HG02884 (cell line): ENCODE data around the gene DDN.

ENCODE experiments used
- ATAC-seq: cut with Tn5 transposase; IDR thresholded peaks from one replicate; pipeline ENCODE4 v1.9.1; 2021; ENCODE audit warnings: mild to moderate bottlenecking, moderate library complexity; ENCODE audit not compliant: unreplicated experiment

The DDN gene

DNA sequence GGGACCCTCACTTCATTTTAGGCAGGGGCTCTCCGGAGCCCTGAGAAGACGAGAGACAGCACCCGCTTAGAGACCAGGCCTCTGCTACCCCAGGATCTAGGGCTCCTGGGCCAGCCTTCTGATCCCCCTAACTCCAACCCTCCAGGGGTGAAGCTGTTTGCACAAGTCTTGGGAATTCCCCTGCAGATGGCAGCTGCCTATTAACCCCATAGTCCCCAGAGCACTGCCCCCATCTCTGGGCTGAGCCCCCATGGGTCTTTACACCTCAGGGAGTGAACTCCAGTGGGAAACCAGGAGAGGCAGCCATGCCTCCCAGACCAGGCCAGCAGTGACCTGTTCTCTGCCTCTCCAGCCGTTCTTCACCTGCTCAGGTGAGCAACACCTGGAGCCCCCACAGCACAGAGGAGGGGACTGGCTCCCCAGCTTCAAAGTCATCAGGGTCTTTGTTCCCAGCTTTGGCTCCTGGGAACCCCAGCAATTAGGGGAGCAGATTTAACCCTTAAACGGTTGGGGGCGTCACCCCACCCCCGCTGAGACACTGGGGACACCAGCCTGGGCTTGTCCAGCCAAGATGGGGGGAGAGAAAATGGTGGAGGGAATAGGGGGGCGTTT, 29.9 kb downstream of the DDN start:
- ATAC-seq, result no peak

DNA sequence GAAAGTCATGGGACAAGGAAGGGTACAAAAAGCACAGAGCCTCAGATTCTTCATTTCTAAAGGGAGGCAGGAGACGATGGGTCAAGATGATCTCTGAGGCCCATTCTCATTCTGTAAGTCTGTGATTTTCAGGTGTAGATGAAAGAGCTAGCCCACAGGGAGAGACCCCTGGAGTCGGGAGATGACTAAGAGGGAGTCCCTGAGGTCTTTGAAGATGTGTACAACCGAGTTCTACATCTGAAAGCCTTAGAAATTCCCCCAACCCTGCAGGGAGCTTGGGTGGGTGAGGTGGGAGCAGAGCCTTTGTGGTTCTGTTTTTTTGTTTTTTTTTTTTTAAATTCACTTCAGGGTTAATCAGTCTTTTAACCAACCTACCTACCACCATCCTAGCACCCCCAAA, 30.7 kb downstream of the DDN start:
- ATAC-seq, result no peak

DNA sequence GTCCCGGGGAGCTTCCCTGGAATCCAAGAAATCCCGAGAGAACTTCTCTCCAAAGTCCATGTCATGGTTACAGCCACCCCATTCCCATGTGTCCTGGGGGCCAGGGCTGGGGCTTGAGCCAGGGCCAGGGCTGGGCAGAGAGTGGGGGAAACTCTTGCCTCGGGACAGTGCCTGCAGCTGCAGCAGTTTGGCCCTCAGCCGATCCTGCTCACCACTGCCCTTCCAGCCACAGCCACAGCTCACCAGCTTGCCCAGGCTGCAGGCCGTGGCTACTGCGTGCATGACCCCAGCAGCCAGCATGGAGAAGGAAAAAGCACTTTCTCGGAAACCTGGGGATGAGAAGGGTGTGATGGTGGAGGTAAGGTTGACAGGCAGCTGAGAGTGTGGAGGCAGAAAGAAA, 31.2 kb downstream of the DDN start:
- ATAC-seq, result no peak

DNA sequence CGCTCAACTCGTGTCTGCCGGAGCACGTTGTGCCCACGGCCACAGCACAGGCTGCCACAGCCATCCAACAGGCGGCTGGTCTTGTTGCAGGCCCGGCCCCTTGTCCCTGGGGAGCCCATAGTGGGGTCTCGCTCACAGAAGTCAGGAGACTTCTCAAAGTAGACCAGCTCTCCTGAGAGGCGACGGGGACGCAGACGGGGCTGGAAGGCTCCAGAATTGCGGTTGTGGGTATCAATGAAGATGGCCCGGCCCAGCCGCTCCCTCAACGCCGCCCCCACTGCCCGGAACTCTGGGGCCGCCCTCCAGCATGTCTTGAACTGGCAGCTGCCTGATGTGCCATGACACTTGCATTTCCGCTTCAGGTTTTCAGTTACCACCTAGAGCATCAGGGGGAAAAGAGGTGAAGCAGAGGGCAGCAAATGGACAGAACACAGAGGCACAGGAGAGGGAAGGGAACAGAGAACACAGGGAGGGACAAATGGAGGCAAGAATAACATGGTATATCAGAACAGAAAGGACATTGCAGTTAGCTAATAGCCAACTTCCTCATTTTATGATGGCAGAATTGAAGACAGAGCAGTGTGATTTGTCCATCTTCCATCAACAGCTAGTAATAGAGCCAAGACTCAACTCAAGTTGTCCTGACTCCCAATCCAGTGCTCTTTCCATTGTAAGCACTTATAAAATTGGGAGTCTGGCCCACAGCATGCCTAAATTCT, 32.8 kb downstream of the DDN start:
- ATAC-seq, result no peak

DNA sequence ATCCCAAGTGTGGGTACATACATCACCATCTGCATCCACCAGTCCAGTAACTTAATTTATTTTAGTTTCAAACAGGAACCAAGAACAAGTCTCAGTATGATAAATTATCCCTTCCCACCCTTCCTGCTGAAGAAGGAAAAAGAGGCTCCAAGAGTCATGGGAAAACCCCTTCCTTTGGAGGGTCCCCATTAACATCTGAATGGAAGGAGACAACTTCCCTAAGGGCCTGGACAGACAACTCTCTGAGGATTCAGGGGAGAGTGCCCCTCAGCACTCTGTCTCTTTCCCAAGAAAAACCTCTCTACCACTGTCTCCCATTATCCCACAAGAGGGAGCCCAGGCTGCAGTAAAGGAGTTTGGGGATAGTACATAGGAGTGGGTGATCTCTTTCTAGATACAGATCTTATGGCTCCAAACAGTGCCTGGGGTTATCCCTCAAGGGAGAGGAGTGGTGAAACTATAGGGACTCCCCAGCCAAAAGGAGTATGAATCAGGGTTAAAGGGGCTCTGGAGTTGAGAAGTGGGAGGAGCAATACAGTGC, 33.8 kb downstream of the DDN start:
- ATAC-seq, result no peak

DNA sequence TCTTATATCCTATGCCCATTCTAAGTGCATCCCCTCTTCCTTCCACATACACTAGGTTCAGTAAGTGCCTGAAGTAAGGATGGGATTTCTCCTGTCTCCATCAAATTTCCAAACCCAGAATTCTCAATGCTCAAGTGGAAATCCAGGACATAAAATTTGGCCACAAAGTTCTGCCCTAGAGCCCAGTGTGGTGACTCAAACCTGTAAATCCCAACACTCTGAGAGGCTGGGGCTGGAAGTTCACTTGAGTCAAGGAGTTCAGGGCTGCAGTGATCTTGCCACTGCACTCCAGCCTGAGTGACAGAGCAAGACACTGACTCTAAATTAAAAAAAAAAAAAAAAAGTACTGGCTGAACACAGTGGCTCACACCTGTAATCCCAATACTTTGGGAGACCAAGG, 37.4 kb downstream of the DDN start:
- ATAC-seq, result no peak

DNA sequence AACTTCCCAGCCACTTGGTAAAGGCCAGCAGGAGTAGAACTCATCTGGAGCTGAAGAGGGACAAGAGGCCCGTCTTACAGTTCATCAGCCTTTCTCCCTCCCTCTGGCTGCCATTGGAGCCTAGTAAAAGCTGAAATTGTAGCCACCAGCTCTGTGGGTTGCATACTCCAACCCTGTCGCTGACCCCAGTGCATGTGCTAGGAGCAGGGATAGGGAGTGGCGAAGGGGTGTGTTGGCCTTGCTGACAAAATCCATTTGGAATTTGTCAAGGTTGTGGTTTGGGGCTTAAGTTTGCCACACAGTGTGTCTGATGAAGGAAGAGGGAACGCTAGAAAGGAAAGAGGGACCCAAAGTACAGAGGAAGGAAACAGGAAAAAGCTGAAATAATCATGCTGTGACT, 37.8 kb downstream of the DDN start:
- ATAC-seq, result no peak

DNA sequence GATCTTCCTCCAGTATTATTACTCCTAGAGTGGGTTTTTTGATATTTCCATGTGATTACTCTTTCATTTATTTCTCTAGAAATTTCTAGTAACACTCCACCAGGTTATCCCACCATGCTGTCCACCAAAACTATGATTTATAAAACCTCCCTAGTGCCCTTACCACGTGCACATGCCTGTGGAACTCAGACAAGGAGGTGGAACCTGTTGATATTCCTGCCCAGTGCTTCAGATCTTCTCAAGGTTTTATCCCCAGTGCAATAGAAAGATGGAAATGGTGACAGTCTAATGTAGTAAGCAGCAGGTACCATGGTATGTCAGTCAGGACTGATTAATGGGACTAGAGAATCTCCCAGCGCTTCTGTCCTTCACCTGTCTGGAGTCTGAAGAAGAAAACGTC, 38.3 kb downstream of the DDN start:
- no peak for ATAC-seq

DNA sequence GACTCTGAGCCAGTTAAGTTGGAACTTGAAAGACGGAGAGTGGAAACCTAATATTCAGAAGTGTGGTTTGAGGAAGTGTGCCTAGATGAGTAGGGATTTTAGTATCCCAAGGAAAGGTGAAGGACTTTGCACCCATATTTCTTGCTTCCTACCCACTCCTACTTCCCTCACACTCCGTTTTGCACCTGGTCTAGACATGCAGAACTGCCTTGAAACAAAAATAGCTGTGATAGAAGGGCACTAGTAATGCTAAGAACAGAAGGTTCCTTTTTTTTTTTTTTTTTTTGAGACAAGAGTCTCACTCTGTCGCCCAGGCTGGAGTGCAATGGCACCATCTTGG, 41.2 kb downstream of the DDN start:
- no peak for ATAC-seq

DNA sequence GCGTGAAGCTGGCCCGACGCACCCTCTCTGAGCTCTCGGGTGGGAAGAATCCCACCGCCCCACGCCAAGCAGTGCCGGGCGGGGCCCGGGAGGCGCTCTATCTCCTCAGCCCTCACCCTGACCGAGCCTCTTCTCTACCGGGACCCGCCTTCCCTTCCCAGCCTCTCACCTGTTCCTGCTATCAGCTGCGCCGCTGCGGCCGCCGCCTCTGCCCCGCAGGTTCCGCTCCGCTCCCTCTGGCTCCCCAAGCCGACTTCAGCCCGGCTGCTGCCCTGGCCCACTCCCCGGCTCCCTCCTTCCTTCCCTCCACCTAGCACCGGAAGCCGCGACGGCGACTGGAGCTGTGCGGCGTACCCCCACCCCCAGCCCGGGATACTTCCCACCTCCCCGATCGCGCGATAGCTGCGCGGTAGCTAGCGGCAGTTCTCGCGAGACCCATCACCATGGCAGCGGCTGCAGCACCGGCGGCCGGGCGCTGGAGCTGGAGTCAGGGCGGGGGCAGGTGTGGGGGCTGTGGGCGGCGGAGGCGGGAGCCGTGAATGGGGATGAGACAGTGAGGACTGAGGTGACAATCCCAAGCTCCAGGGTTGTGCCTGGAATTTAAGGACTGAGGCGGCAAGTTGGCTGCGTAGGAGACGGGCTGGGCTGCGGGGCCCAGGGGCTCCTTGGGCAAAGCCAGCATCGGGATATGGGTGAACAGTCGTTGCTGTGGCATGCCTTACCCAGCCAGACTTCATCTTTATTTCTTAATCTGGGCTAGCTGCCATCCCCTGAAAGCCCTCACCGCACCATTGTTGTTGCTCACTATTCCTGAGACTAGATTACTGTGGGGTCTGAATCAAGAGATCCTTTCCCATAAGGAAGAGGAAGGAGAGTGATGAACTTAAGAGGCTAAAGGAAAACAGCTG, 41.8 kb downstream of the DDN start, which contains the start of gene ARF3:
Gene ARF3 (minus strand): TSS at position 347 of the 908 bp plus-strand sequence. CDS start 16,392 bp downstream, outside the sequence.
- peak; percentile 83 for ATAC-seq

DNA sequence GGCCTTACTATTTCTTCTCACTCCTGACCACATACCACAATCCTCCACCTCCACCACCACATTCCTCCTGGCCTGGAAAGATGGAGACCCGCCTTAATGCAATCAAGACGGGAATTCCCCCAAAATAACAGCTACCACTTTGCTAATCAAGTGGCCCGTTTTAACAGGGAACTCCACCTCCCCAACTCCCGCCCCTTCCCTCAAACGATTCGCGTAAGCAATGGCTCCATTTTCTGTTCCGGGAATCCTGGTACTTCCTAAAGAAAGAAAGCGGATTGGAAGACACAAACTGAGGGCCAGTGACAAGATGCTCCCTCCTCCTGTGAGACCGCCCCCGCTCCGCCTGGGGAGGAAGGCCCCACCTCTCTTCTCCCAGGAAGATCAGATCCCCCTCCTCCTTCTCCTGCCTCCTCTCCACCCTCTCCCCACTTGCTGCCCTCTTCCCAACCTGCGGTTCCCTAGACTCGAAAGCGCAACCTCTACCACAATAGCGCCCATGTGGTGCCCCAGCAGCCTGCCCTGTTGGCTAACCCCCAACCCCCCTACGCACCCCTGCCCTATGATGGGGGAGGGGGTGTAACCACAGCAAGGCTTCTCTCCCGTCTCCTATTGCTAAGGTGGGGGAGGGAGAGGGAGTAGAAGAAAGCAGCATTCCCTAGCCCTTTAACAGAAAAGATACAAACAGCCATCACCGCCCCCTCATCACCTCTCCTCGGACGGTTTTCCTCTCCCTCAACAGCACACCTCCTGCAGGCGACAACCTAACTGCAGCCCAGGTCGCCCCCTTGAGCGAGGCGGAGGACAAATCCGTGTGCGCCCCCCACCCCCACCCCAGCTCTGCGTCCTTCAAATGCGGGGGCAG, 42.7 kb downstream of the DDN start:
- peak; percentile 24 for ATAC-seq

DNA sequence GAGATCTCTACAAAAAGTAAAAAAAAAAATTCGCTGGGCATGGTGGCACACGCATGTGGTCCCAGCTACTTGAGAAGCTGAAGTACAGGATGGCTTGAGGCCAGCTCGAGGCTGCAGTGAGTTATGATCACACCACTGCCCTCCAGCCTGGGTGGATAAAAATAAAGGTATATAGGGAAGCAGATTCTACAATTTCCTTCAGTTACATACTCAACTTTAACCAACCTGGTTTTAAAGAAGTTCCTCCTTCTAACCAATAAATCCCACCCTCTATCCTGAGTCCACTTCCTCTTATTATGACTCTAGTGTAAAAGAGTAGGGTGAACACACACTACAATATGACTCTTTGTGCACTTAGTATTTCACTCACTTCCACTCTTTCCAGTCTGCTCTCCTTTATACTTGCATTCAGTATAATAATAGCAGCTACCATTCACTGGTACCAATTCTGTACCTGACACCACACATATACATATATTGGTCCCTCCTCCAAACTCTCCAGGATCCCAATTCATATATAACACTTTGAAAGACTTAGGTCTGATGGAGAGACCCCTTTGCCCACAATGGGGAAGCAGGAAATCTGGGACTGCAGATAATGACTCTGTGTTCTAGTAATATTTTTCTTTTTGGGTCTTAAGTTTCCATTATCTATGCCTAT, 44.2 kb downstream of the DDN start:
- ATAC-seq, result no peak

DNA sequence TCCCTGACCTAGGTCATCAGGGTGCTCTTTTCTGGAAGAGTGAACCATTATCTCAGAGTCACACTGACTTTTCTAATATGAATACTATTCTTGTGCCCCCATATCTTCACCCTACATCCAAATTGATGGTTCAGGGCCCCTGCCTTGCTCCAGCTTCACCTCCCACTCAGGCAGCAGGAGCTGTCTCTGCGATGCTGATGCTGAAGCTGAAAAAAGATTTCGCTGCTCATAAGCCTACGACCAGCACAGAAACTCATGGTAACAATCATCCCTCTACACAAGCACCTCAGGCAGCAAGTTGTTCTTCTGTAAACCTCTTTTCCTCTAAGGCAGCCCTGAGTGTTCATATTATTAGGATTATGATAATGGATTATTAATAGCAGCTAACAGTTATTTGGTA, 45.1 kb downstream of the DDN start:
- ATAC-seq, result no peak

DNA sequence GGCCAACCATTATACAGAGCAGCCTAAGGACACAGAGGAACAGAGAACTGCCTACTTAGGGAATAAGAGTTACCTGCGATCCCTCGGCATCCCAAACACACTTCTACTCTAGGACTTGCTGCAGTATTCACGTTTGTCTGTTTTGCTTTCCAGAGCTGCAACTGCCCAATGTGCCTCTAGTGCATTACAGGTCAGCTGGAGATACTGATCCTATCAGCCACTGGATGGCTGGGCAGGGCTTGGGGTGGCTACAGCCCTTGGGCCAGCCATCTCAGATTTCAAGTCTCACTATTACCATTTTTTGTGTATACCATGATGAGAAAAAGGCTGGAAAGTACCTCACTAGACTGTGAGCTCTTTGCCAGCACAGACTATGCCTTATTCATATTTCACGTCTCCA, 46.5 kb downstream of the DDN start:
- no peak for ATAC-seq

DNA sequence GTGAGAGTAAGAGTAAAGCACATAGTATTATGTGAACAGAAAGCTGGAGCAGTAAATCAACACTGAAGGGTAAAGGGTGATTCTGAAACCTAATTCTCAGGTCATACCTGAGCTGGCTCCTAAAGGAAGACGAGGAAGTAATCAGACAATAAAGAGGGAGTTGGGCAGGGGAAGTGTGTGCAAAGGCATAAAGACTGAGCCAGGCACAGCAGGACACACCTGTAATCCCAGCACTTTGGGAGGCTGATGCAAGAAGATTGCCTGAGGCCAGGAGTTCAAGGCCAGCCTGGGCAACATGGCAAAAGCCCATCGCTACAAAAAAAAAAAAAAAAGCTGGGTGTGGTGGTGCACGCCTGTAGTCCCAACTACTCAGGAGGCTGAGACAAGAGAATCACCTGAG, 51.4 kb downstream of the DDN start:
- no peak for ATAC-seq

DNA sequence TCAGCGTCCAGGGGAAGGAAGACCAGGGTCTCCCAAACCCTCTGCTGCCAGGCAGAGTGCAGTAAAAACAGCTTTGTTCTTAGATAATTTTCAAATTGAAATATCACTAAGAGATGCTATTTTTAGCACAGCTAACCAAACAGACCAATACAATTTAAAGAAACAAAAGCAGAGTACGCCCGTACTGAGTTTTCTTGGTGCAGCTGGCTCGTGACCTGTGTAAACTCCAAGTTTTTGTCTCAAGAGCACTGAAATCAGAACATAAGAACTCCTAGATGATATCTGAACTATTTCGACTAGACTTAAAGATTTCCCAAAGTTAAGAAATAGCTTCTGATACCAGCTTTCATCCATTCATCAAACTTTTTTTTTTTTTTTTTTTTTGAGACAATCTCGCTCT, 52.2 kb downstream of the DDN start:
- no peak for ATAC-seq

DNA sequence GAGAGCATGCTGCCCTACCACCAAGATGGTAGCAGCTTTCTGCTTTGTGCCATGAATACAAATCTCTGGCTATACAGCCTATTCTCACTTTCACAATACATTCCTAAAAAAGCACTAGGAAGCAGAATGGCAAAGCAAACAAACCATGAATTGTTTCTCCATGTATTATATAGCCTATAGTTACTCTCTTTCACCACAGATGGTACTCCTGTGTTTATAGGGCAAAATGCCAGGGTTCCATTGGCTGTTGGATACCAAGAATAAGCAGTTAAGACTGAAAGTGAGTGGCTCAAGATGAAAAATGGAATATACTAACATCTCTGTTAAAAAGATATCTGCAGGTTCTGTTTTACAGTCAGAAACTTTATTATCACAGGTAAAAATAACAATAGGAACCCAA, 53.0 kb downstream of the DDN start:
- ATAC-seq, result no peak
